Measurements from ENCODE around the gene CYP2D6.

- no peak for TF ChIP-seq CTCF (IDR thresholded peaks at IDR 0.05; ENCODE audit: poor library complexity)
- no peak for TF ChIP-seq EZH2 (IDR thresholded peaks at IDR 0.05; ENCODE audit: borderline replicate concordance)
- no peak for TF ChIP-seq EZH2phosphoT487 (IDR thresholded peaks at IDR 0.05; ENCODE audit: low read depth, severe bottlenecking, unreplicated experiment)
These were observed 29.4 kb downstream of the CYP2D6 start for GRCh38 chr22:42101199-42101598.

Measured in hepatocyte (in vitro differentiated cells).